Stimulated activated CD8-positive, alpha-beta memory T cell treated with anti-CD3 and anti-CD28 coated beads, Interleukin-15, amount 100 ng/mL, for 48 hours (primary cell): ENCODE data around the gene KLHL12.

ENCODE experiments used
- DNase-seq, 2 donors: peaks; one replicate each; pipeline ENCODE4 v3.0.0-alpha.2; 2020; ENCODE audit warnings: low read depth in 2 of 2

Gene KLHL12

DNA sequence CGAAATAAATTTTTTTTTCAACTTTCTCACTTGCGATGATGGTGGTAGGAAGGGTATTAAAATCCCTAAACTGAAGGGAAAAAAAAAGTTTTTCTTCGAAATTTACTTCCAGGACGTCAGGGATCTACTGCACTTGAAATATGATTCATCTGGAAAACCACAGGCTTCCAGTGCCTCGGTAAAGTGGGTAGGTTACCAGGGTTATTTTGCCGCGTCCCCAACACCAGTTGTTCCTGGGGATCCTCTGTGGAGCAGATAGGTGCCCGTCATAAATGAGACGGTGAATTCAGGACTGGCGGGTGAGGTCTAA, 38.9 kb downstream of the KLHL12 start:
- no peak for DNase-seq

- DNase-seq, result no peak
Observed at GRCh38 chr1:202880961-202881460, 46.0 kb downstream of the KLHL12 start.

GRCh38 chr1:202880062-202880461, 47.0 kb downstream of the KLHL12 start:
- no peak for DNase-seq

DNA sequence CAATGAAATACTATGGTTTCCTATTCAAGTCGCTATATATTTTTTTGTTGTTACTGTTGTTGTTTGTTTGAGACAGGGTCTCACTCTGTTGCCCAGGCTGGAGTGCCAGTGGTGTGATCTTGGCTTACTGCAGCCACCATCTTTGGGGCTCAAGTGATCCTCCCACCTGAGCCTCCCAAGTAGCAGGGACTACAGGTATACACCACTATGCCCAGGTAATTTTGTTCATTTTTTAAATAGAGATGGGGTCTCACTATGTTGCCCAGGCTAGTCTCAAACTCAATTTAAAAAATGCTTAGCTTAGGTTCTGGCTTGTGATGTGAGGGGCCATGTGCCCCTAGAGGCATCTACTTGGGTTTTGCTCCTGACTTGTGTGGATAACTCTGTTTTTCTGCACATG, 47.9 kb downstream of the KLHL12 start:
- DNase-seq, result no peak

- DNase-seq, result no peak
Observed at GRCh38 chr1:202873026-202873425, 54.0 kb downstream of the KLHL12 start.

DNA sequence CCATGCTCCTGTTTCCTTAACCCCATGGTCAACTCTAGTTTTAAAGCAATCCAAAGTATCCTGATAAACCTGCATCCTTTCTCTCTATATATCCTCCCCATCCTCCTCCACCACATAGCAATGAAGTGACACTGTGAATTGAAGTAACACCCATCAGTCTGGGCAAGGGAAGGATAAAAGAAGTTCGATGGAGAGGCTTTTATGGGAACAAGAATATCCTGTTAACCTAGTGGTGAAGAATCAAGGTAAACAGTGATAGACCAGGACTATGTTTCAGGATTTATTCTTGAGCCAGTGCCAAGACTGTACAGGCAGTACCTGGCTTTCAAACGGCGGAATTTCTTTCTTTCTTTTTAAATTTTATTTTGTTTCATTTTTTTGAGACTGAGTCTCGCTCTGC, 55.7 kb downstream of the KLHL12 start:
- no peak for DNase-seq

DNA sequence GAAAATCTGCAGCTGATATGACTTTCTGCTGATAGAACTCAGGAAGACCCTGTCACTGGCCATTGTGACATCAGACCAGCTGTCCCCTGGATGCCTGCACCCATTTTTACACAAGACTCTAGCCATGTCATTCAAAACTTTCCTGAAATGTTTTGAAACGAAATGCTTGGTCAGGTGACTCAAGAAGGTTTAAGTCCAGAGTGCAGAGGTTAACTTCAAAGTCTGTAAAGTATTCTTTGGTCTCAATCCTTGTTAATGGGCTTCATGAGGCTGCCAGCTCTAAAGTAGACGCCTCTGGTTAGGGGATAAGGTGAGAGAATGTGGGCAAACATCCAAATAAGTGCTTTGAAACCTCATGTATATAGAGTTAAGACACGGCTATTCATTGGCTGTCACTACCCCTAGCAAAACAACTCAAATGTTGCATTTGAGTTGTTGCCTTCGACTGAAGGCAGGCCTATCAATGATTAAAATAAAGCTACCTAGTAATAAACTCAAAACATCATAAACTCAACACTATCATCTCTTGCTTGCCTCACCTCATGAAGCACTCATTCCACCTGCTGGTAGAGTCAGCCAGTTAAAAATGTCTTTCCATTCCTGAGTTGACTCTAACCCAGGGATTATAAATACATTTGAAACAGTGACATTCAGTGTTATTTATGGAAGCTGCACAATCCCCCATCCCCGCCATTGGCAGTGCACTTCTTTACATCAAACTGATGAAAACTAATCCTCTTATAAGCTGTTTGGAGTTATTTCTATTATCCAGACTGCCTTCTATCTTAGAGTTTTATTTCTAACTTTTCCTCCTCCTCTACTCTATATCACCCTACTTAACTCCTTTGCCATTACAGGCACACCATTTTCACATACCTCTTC, 64.1 kb downstream of the KLHL12 start:
- no peak for DNase-seq

DNA sequence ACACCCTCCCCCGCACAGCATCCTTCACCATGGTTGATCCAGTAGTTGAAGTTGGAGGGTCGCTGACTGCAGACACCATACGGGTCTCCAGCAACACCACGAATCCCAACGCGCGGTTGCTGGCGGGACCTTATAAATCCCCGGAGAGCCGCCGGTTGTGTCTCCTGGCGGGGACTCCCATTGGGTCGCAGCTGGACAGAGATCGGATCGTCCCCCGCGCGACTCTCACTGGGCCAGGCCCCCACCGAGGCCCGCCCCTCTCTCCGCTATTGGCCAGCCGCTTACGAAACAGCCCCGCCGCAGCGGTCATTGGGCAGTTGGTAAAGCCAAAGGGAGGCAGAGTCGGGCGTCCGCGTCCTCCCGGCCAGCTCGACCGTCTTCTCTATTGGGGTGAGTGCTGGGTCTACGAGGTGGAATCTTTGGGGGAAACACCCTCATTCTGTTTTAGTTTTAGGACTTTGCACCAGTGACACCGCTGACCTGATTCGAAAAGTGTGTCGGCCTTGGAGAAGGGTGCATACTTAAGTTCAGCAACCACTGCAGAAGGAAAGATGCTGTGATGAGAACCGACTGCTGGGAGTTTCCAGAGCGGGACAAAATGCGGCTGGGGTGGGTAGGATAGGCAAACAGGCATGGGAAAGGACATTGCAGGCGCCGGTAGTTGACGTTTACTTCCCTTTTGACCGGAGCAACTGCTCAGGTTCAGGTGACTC, 65.5 kb downstream of the KLHL12 start:
- DNase-seq, result peak; percentile 31 to 44

DNA sequence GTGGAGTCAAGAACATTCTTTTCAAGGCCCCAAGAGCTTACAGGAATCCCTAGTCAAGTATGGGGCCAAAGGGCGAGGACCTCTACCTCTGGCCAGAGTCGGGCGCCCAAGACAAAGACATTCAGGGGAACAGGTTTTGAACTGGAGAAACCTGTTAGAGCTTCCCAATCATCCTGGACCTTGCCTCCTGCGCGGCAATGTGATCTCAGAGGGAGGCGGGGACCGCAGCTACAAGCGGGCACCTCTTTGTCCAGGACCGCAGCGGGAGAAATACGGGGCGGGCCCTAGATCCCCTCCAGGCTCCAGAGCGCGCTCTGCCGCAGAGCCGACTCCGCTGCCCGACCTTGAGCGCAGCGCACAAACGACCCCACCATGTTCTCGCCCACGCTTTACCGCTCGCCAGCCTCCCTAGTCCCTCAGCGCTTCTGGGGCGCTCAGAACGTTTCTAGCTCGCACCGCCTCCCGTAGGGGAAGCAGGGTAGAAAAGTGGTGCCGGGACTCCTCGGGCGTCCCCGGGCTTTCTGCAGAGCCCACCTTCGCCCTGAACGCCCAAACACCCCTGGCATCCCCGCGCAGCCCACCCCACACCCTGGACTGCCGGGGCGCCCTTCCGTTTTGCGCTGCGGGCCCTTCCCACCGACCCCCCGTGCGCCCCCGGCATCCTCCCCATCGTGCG, 66.2 kb downstream of the KLHL12 start:
- DNase-seq, result peak; percentile 17 to 22

GRCh38 chr1:202858789-202859414, 68.1 kb downstream of the KLHL12 start:
- DNase-seq, result no peak

DNA sequence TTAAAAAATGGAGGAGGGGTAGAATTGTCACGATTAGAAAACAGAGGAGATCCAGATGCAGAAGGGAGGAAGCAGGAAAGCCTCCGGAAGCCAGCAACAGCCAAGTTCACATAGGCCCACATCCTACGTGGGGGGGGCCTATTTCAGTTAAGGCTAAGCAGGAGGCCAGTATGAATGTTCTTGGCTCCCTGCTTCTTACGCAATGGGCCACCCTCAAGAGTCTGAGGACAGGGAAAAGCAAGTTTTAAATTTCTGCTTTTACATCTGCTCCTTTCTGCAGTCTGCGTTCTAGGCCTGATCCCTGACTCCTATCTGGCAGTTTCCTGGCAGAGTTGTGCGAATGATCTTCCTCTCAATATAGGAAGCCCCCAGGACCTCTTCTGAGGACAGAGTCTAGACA, 68.7 kb downstream of the KLHL12 start:
- DNase-seq, result no peak

DNA sequence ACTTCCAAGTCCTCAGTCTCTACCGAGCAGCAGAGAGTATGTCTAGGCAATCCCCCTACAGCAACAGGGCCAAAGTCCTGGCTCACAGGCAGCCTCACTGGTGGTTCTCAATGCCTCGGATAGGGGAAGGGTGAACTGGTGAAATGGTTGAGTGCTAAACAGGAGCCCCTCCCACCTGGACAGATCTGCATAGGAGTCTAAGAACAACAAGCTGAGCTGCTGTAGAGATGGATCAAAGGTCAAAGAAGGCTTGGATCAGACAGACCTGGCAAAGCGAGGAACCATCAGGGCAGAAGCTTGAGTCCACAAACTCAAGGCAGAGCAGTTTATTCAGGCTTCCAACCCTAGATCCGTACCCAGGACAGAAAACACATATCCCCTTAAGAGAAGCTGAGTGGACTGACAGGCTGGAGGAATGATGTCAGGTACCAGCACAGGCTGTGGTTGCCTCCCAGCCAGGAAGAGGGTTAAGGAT, 69.9 kb downstream of the KLHL12 start:
- no peak for DNase-seq

GRCh38 chr1:202856014-202856413, 71.0 kb downstream of the KLHL12 start:
- DNase-seq, result no peak

DNA sequence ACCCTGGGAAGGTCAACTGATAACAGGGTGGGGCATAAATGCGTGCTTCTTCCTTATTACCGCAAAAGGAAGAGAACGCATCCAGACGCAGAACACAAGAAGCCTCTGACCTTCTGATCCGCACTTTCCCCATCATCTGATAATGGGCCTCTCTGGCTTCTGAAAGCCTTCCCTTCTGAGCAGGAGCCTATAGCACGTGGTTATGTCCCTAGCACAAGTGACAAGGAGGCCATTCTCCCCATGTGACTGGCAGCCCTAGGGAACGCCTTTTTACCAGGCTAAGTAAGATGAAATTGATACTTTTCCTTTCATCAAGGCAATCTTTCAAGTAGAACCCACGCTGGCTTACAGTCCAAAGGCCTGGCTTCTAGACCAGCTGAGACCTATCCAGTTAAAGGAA, 72.2 kb downstream of the KLHL12 start:
- no peak for DNase-seq

- DNase-seq, result peak in 1 of 2 donors; percentile 21
Observed at GRCh38 chr1:202852163-202852904, 74.7 kb downstream of the KLHL12 start.

GRCh38 chr1:202850593-202851362, 76.3 kb downstream of the KLHL12 start:
- DNase-seq, result no peak

GRCh38 chr1:202848191-202848542, 78.9 kb downstream of the KLHL12 start:
- DNase-seq, result no peak

GRCh38 chr1:202844935-202845334, 82.1 kb downstream of the KLHL12 start:
- DNase-seq, result no peak

DNA sequence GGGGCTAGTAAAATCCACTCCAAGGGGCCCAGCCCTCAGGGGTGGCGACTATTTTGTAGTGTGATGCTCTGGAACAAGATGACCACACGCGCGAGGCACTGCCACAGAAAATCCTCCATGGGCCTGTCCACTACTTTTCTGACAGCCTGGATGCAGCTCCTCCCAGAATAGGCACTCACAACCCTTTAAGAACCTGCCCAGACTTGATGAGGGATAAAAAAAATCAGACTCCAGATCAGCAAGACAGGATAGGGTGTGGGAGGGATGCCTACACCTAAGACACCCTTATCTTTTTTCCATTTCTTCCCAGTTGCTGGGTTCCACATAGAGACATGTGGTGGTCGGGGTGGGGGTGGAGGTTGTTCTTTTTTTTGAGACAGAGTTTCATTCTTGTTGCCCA, 82.8 kb downstream of the KLHL12 start:
- DNase-seq, result no peak

DNA sequence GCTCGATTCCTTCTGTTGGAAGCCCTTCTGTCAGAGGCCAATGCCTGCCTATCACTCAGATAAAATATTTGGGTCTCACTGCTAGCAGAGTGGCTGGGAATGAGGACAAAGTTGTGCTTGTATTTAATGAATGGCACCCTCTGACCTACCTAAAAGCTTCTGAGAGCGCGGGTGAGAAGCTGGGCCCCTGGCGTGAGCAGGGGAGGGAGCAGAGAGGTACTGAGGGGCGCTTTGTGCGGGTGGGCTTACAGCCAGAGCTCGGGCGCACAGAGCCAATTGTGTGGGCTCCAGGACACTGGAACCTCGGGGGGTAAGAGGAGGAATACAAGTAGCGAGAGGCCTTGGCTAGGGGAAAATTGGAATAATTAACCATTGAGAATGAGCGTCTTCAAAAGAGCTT, 84.0 kb downstream of the KLHL12 start:
- no peak for DNase-seq
